GM18520 (cell line): ENCODE results near the gene LRIG1.
"Not testable (repeated sequence)": the region's sequence is repeated elsewhere in the genome, so short reads cannot be mapped to it uniquely, and the experiment has no call there.

Experiments used
- ATAC-seq: cut with Tn5 transposase; IDR thresholded peaks from one replicate; pipeline ENCODE4 v1.9.1; 2021; ENCODE audit not compliant: unreplicated experiment

Gene LRIG1

GRCh38 chr3:66427352-66427751 is 73.5 kb downstream of the LRIG1 start:
- ATAC-seq = no peak

GRCh38 chr3:66426135-66426534 is 74.7 kb downstream of the LRIG1 start:
- no peak for ATAC-seq

GRCh38 chr3:66425576-66426114 is 75.2 kb downstream of the LRIG1 start:
- no peak for ATAC-seq

GRCh38 chr3:66425032-66425431 is 75.8 kb downstream of the LRIG1 start:
- no peak for ATAC-seq

GRCh38 chr3:66423791-66424190 is 77.0 kb downstream of the LRIG1 start:
- ATAC-seq = no peak

- ATAC-seq = not testable (repeated sequence)
Measured at GRCh38 chr3:66421893-66422292, 78.9 kb downstream of the LRIG1 start.

GRCh38 chr3:66421144-66421543 is 79.7 kb downstream of the LRIG1 start:
- ATAC-seq = not testable (repeated sequence)

GRCh38 chr3:66419036-66419435 is 81.8 kb downstream of the LRIG1 start:
- ATAC-seq = no peak

- no peak for ATAC-seq
Measured at GRCh38 chr3:66418475-66418931, 82.3 kb downstream of the LRIG1 start.

GRCh38 chr3:66416556-66417304 is 84.1 kb downstream of the LRIG1 start:
- ATAC-seq = no peak

- ATAC-seq = no peak
Measured at GRCh38 chr3:66415867-66416428, 84.9 kb downstream of the LRIG1 start.

- no peak for ATAC-seq
Measured at GRCh38 chr3:66414846-66415245, 86.0 kb downstream of the LRIG1 start.

GRCh38 chr3:66413151-66413751 is 87.6 kb downstream of the LRIG1 start:
- no peak for ATAC-seq

GRCh38 chr3:66411961-66412887 is 88.6 kb downstream of the LRIG1 start:
- no peak for ATAC-seq

GRCh38 chr3:66411474-66411873 is 89.3 kb downstream of the LRIG1 start:
- no peak for ATAC-seq

- no peak for ATAC-seq
Measured at GRCh38 chr3:66410976-66411375, 89.8 kb downstream of the LRIG1 start.

GRCh38 chr3:66409771-66410754 is 90.8 kb downstream of the LRIG1 start:
- no peak for ATAC-seq

GRCh38 chr3:66407611-66408218 is 93.1 kb downstream of the LRIG1 start:
- ATAC-seq = peak; percentile 68
